GM13977 (cell line): ENCODE data around the gene AMD1.

Experiments
- DNase-seq: peaks from one replicate; pipeline ENCODE4 v3.0.0; 2012; ENCODE audit warnings: low spot score
- in situ Hi-C: fragments of 300-500 bp; cut with MboI; formaldehyde crosslinking; loops from one replicate; pipeline ENCODE4 v1.12.0; 2022; ENCODE audit warnings: low sequenced_read_pairs, low pct_unique_long_range_greater_than_20kb, mixed read lengths, inconsistent platforms; ENCODE audit not compliant: unreplicated experiment
- TF ChIP-seq, protein P1 (sequence below): IDR thresholded peaks from 2 replicates; pipeline ENCODE4 v1.5.1; 2012; ENCODE audit warnings: mild to moderate bottlenecking, control low read depth; ENCODE audit not compliant: insufficient read depth; ENCODE audit errors: extremely low read depth, missing control alignments

AMD1 gene

DNA sequence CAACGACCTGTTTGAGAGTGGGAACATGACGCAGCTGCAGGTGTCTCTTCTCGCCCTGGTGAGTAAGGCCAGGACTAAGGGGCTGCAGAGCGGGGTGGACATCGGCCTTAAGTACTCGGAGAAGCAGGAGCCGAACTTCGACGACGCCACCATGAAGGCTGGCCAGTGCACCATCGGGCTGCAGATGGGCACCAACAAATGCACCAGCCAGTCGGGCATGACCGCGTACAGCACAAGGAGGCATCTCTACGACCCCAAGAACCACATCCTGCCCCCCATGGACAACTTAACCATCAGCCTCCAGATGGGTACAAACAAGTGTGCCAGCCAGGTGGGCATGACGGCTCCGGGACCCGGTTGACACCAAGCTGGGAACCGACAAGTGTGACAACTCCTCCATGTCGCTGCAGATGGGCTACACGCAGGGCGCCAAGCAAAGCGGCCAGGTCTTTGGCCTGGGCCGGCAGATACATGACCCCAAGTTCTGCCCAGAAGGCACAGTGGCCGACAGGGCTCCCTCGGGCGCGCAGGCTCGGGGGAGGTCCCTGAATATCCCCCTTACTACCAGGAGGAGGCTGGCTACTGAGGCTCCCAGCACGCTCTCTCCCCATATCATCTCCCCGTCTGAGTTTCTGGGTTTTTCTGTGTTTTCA, 15.9 kb upstream of the AMD1 start:
- in situ Hi-C loops = no loop called here
- no peak for DNase-seq
- TF ChIP-seq, protein P1, sequence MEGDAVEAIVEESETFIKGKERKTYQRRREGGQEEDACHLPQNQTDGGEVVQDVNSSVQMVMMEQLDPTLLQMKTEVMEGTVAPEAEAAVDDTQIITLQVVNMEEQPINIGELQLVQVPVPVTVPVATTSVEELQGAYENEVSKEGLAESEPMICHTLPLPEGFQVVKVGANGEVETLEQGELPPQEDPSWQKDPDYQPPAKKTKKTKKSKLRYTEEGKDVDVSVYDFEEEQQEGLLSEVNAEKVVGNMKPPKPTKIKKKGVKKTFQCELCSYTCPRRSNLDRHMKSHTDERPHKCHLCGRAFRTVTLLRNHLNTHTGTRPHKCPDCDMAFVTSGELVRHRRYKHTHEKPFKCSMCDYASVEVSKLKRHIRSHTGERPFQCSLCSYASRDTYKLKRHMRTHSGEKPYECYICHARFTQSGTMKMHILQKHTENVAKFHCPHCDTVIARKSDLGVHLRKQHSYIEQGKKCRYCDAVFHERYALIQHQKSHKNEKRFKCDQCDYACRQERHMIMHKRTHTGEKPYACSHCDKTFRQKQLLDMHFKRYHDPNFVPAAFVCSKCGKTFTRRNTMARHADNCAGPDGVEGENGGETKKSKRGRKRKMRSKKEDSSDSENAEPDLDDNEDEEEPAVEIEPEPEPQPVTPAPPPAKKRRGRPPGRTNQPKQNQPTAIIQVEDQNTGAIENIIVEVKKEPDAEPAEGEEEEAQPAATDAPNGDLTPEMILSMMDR = no peak

DNA sequence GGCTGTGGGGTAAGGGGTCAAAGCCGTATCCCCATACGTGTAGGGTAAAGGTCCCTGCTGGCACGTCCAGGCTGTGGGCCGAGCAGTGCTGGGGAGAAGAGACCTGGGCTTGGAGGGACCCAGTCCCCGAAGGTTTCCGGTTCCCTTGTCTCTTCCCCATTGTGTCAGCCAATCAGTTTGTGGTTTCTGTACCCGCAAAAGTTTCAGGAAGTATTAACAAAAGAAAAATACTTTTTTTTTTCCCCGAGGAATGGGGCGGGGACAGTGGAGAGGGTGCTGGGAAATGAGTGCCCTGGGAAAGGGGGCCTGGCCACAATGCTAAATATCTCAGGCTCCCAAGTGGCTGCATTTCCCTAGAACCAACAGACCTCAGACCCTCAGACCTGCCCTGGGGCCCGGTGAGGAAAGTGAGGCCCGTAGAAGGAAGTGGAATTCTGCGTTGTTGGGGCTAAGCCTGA, 15.2 kb upstream of the AMD1 start:
- TF ChIP-seq, protein P1 = no peak
- in situ Hi-C loops = no loop called here
- DNase-seq = peak; percentile 44

DNA sequence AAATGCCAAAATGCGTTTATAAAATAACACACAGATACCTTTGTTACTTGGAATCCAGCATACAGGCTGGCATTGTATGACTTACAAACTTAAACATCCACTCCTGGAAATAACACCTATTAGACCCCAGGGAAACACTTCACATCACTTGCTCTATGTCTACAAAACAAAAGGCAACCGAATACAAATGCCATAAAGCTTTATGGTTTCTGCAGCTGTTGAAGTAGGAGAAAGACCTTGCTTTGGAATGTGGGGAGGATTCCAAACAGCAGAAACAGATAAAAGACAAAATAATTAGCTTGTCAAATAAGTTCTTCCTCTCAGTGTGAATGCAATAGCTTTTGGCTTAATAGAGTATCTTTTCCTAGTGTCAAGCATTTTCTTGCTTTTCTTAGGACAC, 9.8 kb upstream of the AMD1 start:
- TF ChIP-seq, protein P1 = no peak
- in situ Hi-C loops = no loop called here

DNA sequence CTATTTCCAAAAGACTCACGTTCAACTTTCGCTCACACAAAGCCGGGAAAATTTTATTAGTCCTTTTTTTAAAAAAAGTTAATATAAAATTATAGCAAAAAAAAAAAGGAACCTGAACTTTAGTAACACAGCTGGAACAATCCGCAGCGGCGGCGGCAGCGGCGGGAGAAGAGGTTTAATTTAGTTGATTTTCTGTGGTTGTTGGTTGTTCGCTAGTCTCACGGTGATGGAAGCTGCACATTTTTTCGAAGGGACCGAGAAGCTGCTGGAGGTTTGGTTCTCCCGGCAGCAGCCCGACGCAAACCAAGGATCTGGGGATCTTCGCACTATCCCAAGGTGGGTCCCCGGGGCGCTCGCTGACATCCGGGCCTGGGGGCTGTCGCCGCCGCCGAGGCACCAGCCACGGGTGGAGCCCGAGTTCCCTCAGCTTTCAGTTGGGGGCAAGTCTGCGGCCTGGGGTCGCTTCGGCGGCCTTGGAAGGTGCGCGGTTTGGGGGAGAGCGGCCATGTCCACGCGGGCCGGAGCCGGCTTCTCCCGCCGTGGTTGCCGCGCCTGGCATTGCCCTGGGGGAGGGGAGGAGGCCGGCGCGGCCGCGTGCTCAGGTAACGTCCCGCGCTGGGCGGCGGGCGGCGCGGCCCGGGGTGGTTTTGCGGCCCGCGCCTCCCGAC, 429 bp downstream of the AMD1 start:
- in situ Hi-C loops = no loop called here
- DNase-seq = peak; percentile 40

More for the DNA sequence above, 9.8 kb upstream of the AMD1 start:
- DNase-seq = no peak

DNA sequence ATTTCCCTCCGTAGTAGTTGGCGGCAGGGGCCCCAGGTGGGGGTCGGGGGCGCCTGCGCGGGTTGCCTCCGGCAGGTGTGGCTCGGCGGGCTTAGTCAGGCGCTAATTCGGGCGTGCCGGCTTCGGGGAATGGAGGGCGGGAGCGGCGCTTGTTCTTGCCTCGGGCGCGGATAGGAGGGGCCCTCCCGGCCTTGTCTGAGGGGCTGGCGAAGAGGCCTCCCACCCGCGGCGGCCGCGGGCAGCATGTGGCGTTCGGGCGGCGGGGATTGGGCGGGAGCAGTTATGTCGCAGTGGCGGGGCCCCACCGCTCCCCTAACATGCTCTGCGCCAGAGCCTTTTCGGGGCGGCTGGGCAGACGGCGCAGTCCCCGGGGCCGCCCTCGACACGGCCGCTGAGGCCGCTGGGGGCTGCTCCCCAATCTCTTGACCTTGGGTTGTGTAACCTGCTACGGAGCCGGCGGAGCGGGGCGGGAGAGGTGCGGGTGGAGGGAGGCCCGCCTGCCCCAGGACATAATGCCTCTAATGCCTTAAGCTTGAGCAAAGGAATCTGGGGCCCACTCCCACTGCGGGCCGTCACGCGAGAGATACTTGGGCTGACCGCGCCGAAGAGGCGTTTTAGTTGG, 1.1 kb downstream of the AMD1 start:
- in situ Hi-C loops = no loop called here
- TF ChIP-seq, protein P1 = no peak
- peak; percentile 37 for DNase-seq

More for the DNA sequence above, 429 bp downstream of the AMD1 start:
- TF ChIP-seq, protein P1 = no peak

DNA sequence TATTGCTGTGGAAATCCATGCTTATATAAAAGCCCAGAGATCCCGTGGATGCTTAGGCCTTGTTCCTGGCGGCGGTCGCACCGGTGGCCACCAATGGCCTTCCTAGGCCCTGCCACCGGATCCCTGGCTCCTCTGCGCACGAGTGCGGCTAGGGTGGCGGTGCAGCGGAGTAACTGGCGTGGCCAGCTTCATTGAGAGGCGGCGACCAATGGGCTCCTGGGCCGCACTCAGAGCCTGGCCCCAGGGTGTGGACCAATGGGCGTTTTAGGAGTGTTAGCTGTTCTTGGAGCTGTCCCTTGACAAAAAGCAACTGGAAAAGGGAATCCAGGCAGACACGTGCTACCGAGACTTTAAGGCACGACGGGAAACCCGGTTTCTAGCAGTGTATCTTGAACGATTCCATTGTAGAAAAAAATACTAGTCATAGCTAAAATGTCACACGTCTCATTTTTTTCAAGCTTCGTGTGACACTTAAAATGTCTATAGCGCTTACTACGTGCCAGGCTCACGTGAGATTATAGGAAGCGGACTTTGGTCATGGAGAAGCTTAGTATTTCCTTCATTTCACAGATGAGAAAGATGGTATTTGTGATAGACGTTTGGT, 1.7 kb downstream of the AMD1 start:
- in situ Hi-C loops = no loop called here
- DNase-seq = peak; percentile 67
- TF ChIP-seq, protein P1 = no peak
